Uterus (tissue), 4 donors: ENCODE measurements around the gene FGFRL1. TPM values are rescaled to one million over a fixed set of nuclear protein-coding genes. Genes with fewer than 3 reads are reported as not detected.

Source experiments
- DNase-seq, 2 donors: peaks; one replicate each; pipeline ENCODE4 v3.0.0-alpha.2; 2019 to 2020
- H3K27ac ChIP-seq, 2 donors: fragments of 200-600 bp; sonication (generic); 1 replicate in 1 of 2; 2 replicates in 1 of 2; pipeline ENCODE4 v1.5.1; 2016 to 2018
- H3K27me3 ChIP-seq, 2 donors: fragments of 200-600 bp; sonication (generic); one replicate each; pipeline ENCODE4 v1.5.1; 2018 to 2019; ENCODE audit warnings: control low read depth in 1 of 2
- H3K36me3 ChIP-seq, 2 donors: fragments of 200-600 bp; sonication (generic); one replicate each; pipeline ENCODE4 v1.5.1; 2019; ENCODE audit warnings: control low read depth in 1 of 2
- H3K4me1 ChIP-seq, 2 donors: fragments of 200-600 bp; sonication (generic); one replicate each; pipeline ENCODE4 v1.5.1; 2018 to 2019; ENCODE audit warnings: control low read depth in 1 of 2
- H3K4me3 ChIP-seq, 2 donors: fragments of 200-600 bp; sonication (generic); 1 replicate in 1 of 2; 2 replicates in 1 of 2; pipeline ENCODE4 v1.5.1; 2018 to 2019; ENCODE audit warnings: mild to moderate bottlenecking in 1 of 2
- H3K9me3 ChIP-seq, 2 donors: fragments of 200-600 bp; sonication (generic); one replicate each; pipeline ENCODE4 v1.5.1; 2019; ENCODE audit warnings: control low read depth in 1 of 2
- POLR2A ChIP-seq, 2 donors: fragments of 450-650 bp; IDR thresholded peaks; one replicate each; pipeline ENCODE4 v1.6.1; 2016; ENCODE audit warnings: antibody characterized with exemption in 2 of 2, mild to moderate bottlenecking in 1 of 2, moderate library complexity in 1 of 2
- intact Hi-C: fragments of 100-400 bp; cut with DNase I; formaldehyde crosslinking; loops from one replicate; pipeline ENCODE4 v1.15.1; 2023; ENCODE audit warnings: low total_unique reads
- total RNA-seq, 4 donors: library from RNA; depleted of rRNA in 3 of 4; stranded (reverse); fragments of >200 nt in 3 of 4; gene quantifications; one replicate each; pipeline versions ENCODE4 v1.1.0 to v1.2.4, GENCODE V29; 2014 to 2023
- TF ChIP-seq, protein P1 (sequence below), 4 experiments: fragments of 200-600 bp in 2 of 4; fragments of 450-650 bp in 2 of 4; sonication (generic) in 2 of 4; IDR thresholded peaks; one replicate each; pipeline ENCODE4 v1.5.1; 2016 to 2019; ENCODE audit warnings: antibody characterized with exemption in 4 of 4, mild to moderate bottlenecking in 2 of 4, moderate library complexity in 1 of 4
- donor health status: DM: yes; HTN: yes; CAD: no.

FGFRL1 gene
- total RNA-seq, 4 donors from 2014 or later: 2.8 to 24.8 (median 13.9) TPM

- Histone ChIP-seq H3K36me3 (no peaks in the 10 kb centered on the region), H3K4me1 (peaks cover 0 to 20% of the 10 kb centered on the region in 2 donors), H3K27me3 (peaks cover 15 to 23% of the 10 kb centered on the region in 2 donors), H3K9me3 (no peaks in the 10 kb centered on the region), H3K4me3 (no peak overlapping the region), H3K27ac (no peak overlapping the region)
- no peak for DNase-seq
- intact Hi-C loops: no loop called here
- TF ChIP-seq, protein P1, sequence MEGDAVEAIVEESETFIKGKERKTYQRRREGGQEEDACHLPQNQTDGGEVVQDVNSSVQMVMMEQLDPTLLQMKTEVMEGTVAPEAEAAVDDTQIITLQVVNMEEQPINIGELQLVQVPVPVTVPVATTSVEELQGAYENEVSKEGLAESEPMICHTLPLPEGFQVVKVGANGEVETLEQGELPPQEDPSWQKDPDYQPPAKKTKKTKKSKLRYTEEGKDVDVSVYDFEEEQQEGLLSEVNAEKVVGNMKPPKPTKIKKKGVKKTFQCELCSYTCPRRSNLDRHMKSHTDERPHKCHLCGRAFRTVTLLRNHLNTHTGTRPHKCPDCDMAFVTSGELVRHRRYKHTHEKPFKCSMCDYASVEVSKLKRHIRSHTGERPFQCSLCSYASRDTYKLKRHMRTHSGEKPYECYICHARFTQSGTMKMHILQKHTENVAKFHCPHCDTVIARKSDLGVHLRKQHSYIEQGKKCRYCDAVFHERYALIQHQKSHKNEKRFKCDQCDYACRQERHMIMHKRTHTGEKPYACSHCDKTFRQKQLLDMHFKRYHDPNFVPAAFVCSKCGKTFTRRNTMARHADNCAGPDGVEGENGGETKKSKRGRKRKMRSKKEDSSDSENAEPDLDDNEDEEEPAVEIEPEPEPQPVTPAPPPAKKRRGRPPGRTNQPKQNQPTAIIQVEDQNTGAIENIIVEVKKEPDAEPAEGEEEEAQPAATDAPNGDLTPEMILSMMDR (IDR thresholded peaks at IDR 0.05): no peak
- no peak for TF ChIP-seq POLR2A (IDR thresholded peaks at IDR 0.05)
Measured at GRCh38 chr4:1004557-1005485, 6.6 kb upstream of the FGFRL1 start.

GRCh38 chr4:1006856-1007255 is 4.6 kb upstream of the FGFRL1 start:
- DNase-seq: no peak
- Histone ChIP-seq H3K4me3 (no peak overlapping the region), H3K27ac (no peak overlapping the region), H3K4me1 (peaks cover 0 to 26% of the 10 kb centered on the region in 2 donors), H3K36me3 (no peaks in the 10 kb centered on the region), H3K9me3 (no peaks in the 10 kb centered on the region), H3K27me3 (peaks cover 12 to 16% of the 10 kb centered on the region in 2 donors)
- TF ChIP-seq POLR2A (IDR thresholded peaks at IDR 0.05): no peak
- TF ChIP-seq, protein P1 (IDR thresholded peaks at IDR 0.05): no peak
- intact Hi-C loops: no loop called here

DNA sequence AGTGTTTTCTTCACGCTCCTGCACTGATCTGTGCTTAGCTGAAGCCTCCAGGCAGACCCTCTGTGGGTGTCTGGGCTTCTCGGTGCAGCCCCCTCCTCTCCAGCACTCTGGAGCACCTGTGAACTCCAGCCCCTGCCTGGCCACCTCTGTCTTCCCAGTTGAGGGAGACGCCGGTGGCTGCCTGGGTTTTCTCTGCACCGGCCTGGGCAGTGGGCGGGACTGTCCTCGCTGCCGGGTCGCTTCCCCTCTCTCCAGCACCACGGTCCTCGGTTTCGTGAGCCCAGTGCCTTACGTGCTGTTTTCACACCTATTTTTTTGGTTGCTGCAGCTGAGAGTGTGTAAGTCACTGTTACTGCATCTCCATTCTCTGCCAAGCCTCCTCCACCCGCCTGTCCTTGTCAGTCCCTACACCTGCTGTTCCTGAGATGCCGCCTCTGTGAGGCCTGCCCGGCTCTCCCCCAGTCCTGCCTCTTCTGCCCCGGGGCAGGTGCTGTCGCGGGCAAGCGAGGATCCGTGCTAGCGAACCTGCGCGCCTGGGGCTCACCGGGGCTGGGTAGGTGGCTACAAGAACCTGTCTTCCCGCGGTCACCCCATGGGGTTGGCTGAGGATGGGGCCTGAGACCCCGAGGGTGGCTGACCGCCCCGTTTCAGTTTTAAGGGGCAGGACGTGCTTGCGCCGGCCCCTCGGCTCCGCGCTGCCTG is 2.4 kb upstream of the FGFRL1 start:
- Histone ChIP-seq H3K4me3 (peak overlapping the region; percentile 42 to 58), H3K9me3 (no peaks in the 10 kb centered on the region), H3K36me3 (no peaks in the 10 kb centered on the region), H3K4me1 (peaks cover 0 to 21% of the 10 kb centered on the region in 2 donors), H3K27me3 (no peaks in the 10 kb centered on the region), H3K27ac (peak overlapping the region; percentile 48 to 53)
- intact Hi-C loops: no loop called here
- no peak for TF ChIP-seq POLR2A (IDR thresholded peaks at IDR 0.05)
- TF ChIP-seq, protein P1 (IDR thresholded peaks at IDR 0.05): no peak
- peak; percentile 41 to 50 for DNase-seq

GRCh38 chr4:1009542-1010394 is 1.7 kb upstream of the FGFRL1 start:
- DNase-seq: peak; percentile 72 to 75
- TF ChIP-seq POLR2A (IDR thresholded peaks at IDR 0.05): peak in 1 of 2 donors; percentile 24
- TF ChIP-seq, protein P1 (IDR thresholded peaks at IDR 0.05): peak in 3 of 4 experiments; percentile 14 to 37 (median 18)
- peak overlapping the region; percentile 48 to 73 for H3K27ac ChIP-seq

More at GRCh38 chr4:1009542-1010394, 1.7 kb upstream of the FGFRL1 start:
- H3K27me3 ChIP-seq: no peaks in the 10 kb centered on the region
- peak overlapping the region; percentile 42 to 59 for H3K4me3 ChIP-seq
- H3K36me3 ChIP-seq: no peaks in the 10 kb centered on the region
- H3K9me3 ChIP-seq: no peaks in the 10 kb centered on the region
- intact Hi-C loops: no loop called here
- H3K4me1 ChIP-seq: peaks cover 0 to 21% of the 10 kb centered on the region in 2 donors
